ENCODE measurements around the gene CHRM2. TPM values are rescaled to one million over a fixed set of nuclear protein-coding genes. Genes with fewer than 3 reads are reported as not detected.
"Not testable (repeated sequence)": the region's sequence is repeated elsewhere in the genome, so short reads cannot be mapped to it uniquely, and the experiment has no call there.

CHRM2 gene
- total RNA-seq (not detected), polyA plus RNA-seq (not detected), total RNA-seq (not detected)

DNA sequence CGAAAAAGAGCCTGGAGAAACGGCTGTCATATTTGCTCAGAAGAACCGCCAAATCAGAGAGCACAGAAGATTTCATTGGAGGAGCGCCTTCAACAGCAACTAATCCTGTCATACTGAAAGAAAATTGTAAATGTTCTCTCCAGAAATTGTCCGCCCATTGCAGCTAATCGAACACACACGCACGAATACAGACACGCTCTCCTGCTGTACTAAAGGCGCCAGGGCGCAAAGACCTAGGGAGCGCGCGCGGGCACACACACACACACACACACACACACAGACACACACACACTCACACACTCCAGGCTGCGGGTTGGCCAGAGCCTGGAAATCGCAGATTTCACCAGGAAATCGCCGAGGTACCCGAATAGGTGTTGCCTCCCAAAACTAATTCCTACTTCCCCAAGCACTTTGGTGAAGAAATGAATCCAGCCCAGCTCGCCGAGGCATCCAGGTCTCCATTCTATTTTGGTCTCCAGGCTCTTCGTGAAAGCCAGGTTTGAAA, at the start of gene CHRM2:
Gene CHRM2, plus strand, starts transcription at position 157 of the 505 bp plus-strand sequence. CDS start 146,214 bp downstream, outside the sequence.
- Mint-ChIP-seq H3K27me3 (peaks cover 32 to 46% (median 38%) of the 10 kb centered on the region in 5 donors), H3K4me3 (no peak within 1 kb of the TSS), H3K4me1 (peaks cover 0 to 2% (median 0%) of the 10 kb centered on the region in 7 donors), H3K9me3 (peaks cover 0 to 9% (median 2%) of the 10 kb centered on the region in 11 donors), H3K27ac (peak within 1 kb of the TSS in 1 of 9 donors; percentile 30), H3K36me3 (peaks cover 0 to 1% (median 0%) of the 10 kb centered on the region in 5 donors)
- CTCF ChIA-PET, result no interaction called here
- POLR2A ChIA-PET, result no interaction called here
- no peak within 1 kb of the TSS for H3K27ac ChIP-seq (ENCODE audit: low read depth, low read length)
- no peaks in the 10 kb centered on the region for H3K36me3 ChIP-seq (ENCODE audit: control insufficient read depth in 2 of 3, insufficient read depth in 3 of 3, low read length in 3 of 3)
- H3K4me3 ChIP-seq (ENCODE audit: low read length), result no peak within 1 kb of the TSS
- DNase-seq (no peak), ATAC-seq (no peak)
- H3K27me3 ChIP-seq (ENCODE audit: control insufficient read depth in 2 of 2, insufficient read depth in 2 of 2, low read length in 2 of 2), result no peaks in the 10 kb centered on the region
- H3K9me3 ChIP-seq (ENCODE audit: control insufficient read depth in 2 of 3, low read length in 3 of 3), result peaks cover 0 to 2% (median 0%) of the 10 kb centered on the region in 3 experiments
- intact Hi-C loops (cut with micrococcal nuclease), result no loop called here
- no peaks in the 10 kb centered on the region for H3K4me1 ChIP-seq (ENCODE audit: control insufficient read depth in 2 of 2, insufficient read depth in 2 of 2, low read length in 2 of 2)

- H3K27ac ChIP-seq (ENCODE audit: low read depth, low read length); intact Hi-C loops (cut with micrococcal nuclease); H3K4me3 Mint-ChIP-seq; POLR2A ChIA-PET; H3K4me1 Mint-ChIP-seq; H3K4me3 ChIP-seq (ENCODE audit: low read length); DNase-seq; H3K27me3 ChIP-seq (ENCODE audit: control insufficient read depth in 2 of 2, insufficient read depth in 2 of 2, low read length in 2 of 2); H3K36me3 Mint-ChIP-seq; H3K27me3 Mint-ChIP-seq; H3K4me1 ChIP-seq (ENCODE audit: control insufficient read depth in 2 of 2, insufficient read depth in 2 of 2, low read length in 2 of 2); H3K9me3 ChIP-seq (ENCODE audit: control insufficient read depth in 2 of 3, low read length in 3 of 3); H3K27ac Mint-ChIP-seq; CTCF ChIA-PET; H3K36me3 ChIP-seq (ENCODE audit: control insufficient read depth in 2 of 3, insufficient read depth in 3 of 3, low read length in 3 of 3); ATAC-seq: not testable (repeated sequence)
- peaks cover 0 to 14% (median 4%) of the 10 kb centered on the region in 11 donors for H3K9me3 Mint-ChIP-seq
Measured at GRCh38 chr7:136831398-136831797, 37.1 kb upstream of the CHRM2 start.

- POLR2A ChIA-PET, result no interaction called here
- peaks cover 0 to 40% (median 6%) of the 10 kb centered on the region in 11 donors for H3K9me3 Mint-ChIP-seq
Measured at GRCh38 chr7:136845899-136846465, 22.5 kb upstream of the CHRM2 start.

GRCh38 chr7:136847858-136848257, 20.6 kb upstream of the CHRM2 start:
- Mint-ChIP-seq H3K36me3 (no peaks in the 10 kb centered on the region), H3K27me3 (no peaks in the 10 kb centered on the region), H3K4me3 (no peak overlapping the region), H3K9me3 (peaks cover 0 to 41% (median 4%) of the 10 kb centered on the region in 11 donors), H3K4me1 (peaks cover 0 to 3% (median 0%) of the 10 kb centered on the region in 7 donors), H3K27ac (no peak overlapping the region)
- CTCF ChIA-PET, result no interaction called here
- Histone ChIP-seq H3K9me3 (ENCODE audit: control insufficient read depth in 2 of 3, low read length in 3 of 3) (no peaks in the 10 kb centered on the region), H3K36me3 (ENCODE audit: control insufficient read depth in 2 of 3, insufficient read depth in 3 of 3, low read length in 3 of 3) (no peaks in the 10 kb centered on the region), H3K27me3 (ENCODE audit: control insufficient read depth in 2 of 2, insufficient read depth in 2 of 2, low read length in 2 of 2) (no peaks in the 10 kb centered on the region), H3K4me3 (ENCODE audit: low read length) (no peak overlapping the region), H3K4me1 (ENCODE audit: control insufficient read depth in 2 of 2, insufficient read depth in 2 of 2, low read length in 2 of 2) (no peaks in the 10 kb centered on the region), H3K27ac (ENCODE audit: low read depth, low read length) (no peak overlapping the region)
- POLR2A ChIA-PET, result no interaction called here
- intact Hi-C loops (cut with micrococcal nuclease), result no loop called here
- ATAC-seq (no peak), DNase-seq (no peak)

More at GRCh38 chr7:136845899-136846465, 22.5 kb upstream of the CHRM2 start:
- no peaks in the 10 kb centered on the region for H3K9me3 ChIP-seq (ENCODE audit: control insufficient read depth in 2 of 3, low read length in 3 of 3)
- Mint-ChIP-seq H3K27me3 (no peaks in the 10 kb centered on the region), H3K4me1 (peaks cover 0 to 3% (median 0%) of the 10 kb centered on the region in 7 donors), H3K27ac (no peak overlapping the region), H3K36me3 (no peaks in the 10 kb centered on the region), H3K4me3 (no peak overlapping the region)
- intact Hi-C loops (cut with micrococcal nuclease), result no loop called here
- DNase-seq (no peak), ATAC-seq (no peak)
- H3K4me1 ChIP-seq (ENCODE audit: control insufficient read depth in 2 of 2, insufficient read depth in 2 of 2, low read length in 2 of 2), result no peaks in the 10 kb centered on the region
- H3K36me3 ChIP-seq (ENCODE audit: control insufficient read depth in 2 of 3, insufficient read depth in 3 of 3, low read length in 3 of 3), result no peaks in the 10 kb centered on the region
- no peak overlapping the region for H3K4me3 ChIP-seq (ENCODE audit: low read length)
- no peak overlapping the region for H3K27ac ChIP-seq (ENCODE audit: low read depth, low read length)
- no peaks in the 10 kb centered on the region for H3K27me3 ChIP-seq (ENCODE audit: control insufficient read depth in 2 of 2, insufficient read depth in 2 of 2, low read length in 2 of 2)
- CTCF ChIA-PET, result no interaction called here

DNA sequence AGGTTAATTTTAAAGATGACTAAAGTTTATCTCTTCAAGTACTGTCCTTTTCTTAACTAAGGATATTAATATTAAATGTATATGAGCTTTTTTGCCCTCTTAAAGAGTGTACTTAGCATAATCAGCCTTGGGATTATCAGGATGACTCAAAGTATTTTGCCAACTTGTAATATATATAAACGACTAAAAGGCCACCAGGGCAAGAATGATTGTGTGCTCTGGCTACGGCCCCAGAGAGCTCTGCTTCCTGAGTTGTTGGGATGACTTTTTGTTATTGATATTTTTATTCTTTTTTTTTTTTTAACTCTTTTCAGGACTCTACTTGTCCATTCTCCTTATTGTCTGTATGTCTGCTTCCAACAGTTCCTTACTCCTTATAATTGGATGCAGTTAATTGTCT, 14.8 kb upstream of the CHRM2 start:
- Mint-ChIP-seq H3K27me3 (no peaks in the 10 kb centered on the region), H3K36me3 (no peaks in the 10 kb centered on the region), H3K4me3 (no peak overlapping the region), H3K27ac (no peak overlapping the region), H3K4me1 (no peaks in the 10 kb centered on the region), H3K9me3 (peaks cover 0 to 34% (median 4%) of the 10 kb centered on the region in 11 donors)
- H3K9me3 ChIP-seq (ENCODE audit: control insufficient read depth in 2 of 3, low read length in 3 of 3), result no peaks in the 10 kb centered on the region
- ChIA-PET CTCF (no interaction called here), POLR2A (no interaction called here)
- H3K4me3 ChIP-seq (ENCODE audit: low read length), result no peak overlapping the region
- H3K36me3 ChIP-seq (ENCODE audit: control insufficient read depth in 2 of 3, insufficient read depth in 3 of 3, low read length in 3 of 3), result no peaks in the 10 kb centered on the region
- no peak for ATAC-seq
- H3K27ac ChIP-seq (ENCODE audit: low read depth, low read length), result no peak overlapping the region
- H3K27me3 ChIP-seq (ENCODE audit: control insufficient read depth in 2 of 2, insufficient read depth in 2 of 2, low read length in 2 of 2), result no peaks in the 10 kb centered on the region
- DNase-seq, result no peak
- intact Hi-C loops (cut with micrococcal nuclease), result no loop called here
- no peaks in the 10 kb centered on the region for H3K4me1 ChIP-seq (ENCODE audit: control insufficient read depth in 2 of 2, insufficient read depth in 2 of 2, low read length in 2 of 2)

DNA sequence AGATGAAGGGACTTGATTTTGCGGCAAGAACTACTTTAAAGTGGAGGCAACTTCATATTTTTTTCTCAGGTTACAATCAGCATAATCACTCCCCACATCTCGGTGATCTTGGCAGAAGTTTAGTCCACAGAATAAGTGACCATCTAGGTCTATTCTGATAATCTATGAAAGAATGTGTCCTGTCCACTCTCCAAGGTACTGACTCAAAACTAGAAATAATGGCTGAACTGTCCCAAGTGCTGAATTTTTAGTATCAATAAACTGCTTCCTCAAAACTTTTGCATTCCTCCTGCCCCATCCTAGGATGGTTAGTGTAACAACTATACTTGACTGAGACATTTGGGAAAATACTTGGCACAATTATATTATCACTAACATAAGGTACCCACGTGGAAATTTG, 10.9 kb upstream of the CHRM2 start:
- Mint-ChIP-seq H3K27me3 (no peaks in the 10 kb centered on the region), H3K9me3 (peaks cover 0 to 23% (median 4%) of the 10 kb centered on the region in 11 donors), H3K4me1 (no peaks in the 10 kb centered on the region), H3K4me3 (no peak overlapping the region), H3K27ac (no peak overlapping the region), H3K36me3 (no peaks in the 10 kb centered on the region)
- Histone ChIP-seq H3K9me3 (ENCODE audit: control insufficient read depth in 2 of 3, low read length in 3 of 3) (no peaks in the 10 kb centered on the region), H3K4me1 (ENCODE audit: control insufficient read depth in 2 of 2, insufficient read depth in 2 of 2, low read length in 2 of 2) (no peaks in the 10 kb centered on the region), H3K4me3 (ENCODE audit: low read length) (no peak overlapping the region), H3K27ac (ENCODE audit: low read depth, low read length) (no peak overlapping the region), H3K36me3 (ENCODE audit: control insufficient read depth in 2 of 3, insufficient read depth in 3 of 3, low read length in 3 of 3) (no peaks in the 10 kb centered on the region), H3K27me3 (ENCODE audit: control insufficient read depth in 2 of 2, insufficient read depth in 2 of 2, low read length in 2 of 2) (no peaks in the 10 kb centered on the region)
- ChIA-PET POLR2A (no interaction called here), CTCF (no interaction called here)
- intact Hi-C loops (cut with micrococcal nuclease), result no loop called here
- ATAC-seq, result no peak
- no peak for DNase-seq

DNA sequence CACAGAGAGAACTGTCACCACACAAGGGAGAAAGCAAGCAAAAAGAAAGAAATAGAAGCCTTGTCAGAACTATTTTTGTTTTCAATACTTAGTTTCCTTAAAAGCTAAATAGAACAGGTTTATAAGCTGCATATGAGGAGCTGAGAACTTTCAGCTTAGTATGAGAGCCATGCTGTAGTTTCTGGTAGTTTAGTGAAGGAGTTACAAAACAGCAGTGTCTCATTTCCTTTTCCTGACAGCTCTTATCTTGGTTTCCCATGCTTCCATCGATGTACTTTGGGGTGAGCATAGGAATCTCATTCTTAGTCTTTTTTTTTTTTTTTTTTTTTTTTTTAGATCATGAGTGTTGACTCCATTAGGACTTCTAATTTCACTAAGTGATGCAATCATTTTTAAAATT, 8.6 kb upstream of the CHRM2 start:
- DNase-seq (no peak), ATAC-seq (no peak)
- Histone ChIP-seq H3K4me3 (ENCODE audit: low read length) (no peak overlapping the region), H3K27me3 (ENCODE audit: control insufficient read depth in 2 of 2, insufficient read depth in 2 of 2, low read length in 2 of 2) (no peaks in the 10 kb centered on the region), H3K4me1 (ENCODE audit: control insufficient read depth in 2 of 2, insufficient read depth in 2 of 2, low read length in 2 of 2) (no peaks in the 10 kb centered on the region), H3K9me3 (ENCODE audit: control insufficient read depth in 2 of 3, low read length in 3 of 3) (no peaks in the 10 kb centered on the region), H3K36me3 (ENCODE audit: control insufficient read depth in 2 of 3, insufficient read depth in 3 of 3, low read length in 3 of 3) (no peaks in the 10 kb centered on the region), H3K27ac (ENCODE audit: low read depth, low read length) (no peak overlapping the region)
- Mint-ChIP-seq H3K9me3 (peaks cover 0 to 18% (median 3%) of the 10 kb centered on the region in 11 donors), H3K36me3 (no peaks in the 10 kb centered on the region), H3K4me1 (no peaks in the 10 kb centered on the region), H3K27me3 (no peaks in the 10 kb centered on the region), H3K27ac (no peak overlapping the region), H3K4me3 (no peak overlapping the region)
- CTCF ChIA-PET, result no interaction called here
- POLR2A ChIA-PET, result no interaction called here
- intact Hi-C loops (cut with micrococcal nuclease), result no loop called here

All from naive thymus-derived CD4-positive, alpha-beta T cell (primary cell).